IMR-90 (cell line): ENCODE measurements around the gene GPD1. TPM values are rescaled to one million over a fixed set of nuclear protein-coding genes. Genes with fewer than 3 reads are reported as not detected.

Source experiments
- ATAC-seq: fragments of 200-7000 bp; cut with Tn5 transposase; 2 replicates; pipeline ENCODE4 v1.9.1; 2020; ENCODE audit warnings: low read depth, mild to moderate bottlenecking, moderate library complexity
- BruUV-seq: library from RNA; stranded (reverse); fragments of 400-500 nt; replicated peaks from 2 replicates; lab custom pipeline; 2021; lab: Mats Ljungman, UMichigan
- CTCF ChIA-PET: fragments of 300-600 bp; formaldehyde crosslinking; extraction: SDS; loops from one replicate; lab custom pipeline; 2021; ENCODE audit warnings: antibody characterized with exemption; lab: Yijun Ruan, JAX
- POLR2A ChIA-PET: fragments of 300-600 bp; sonication (Branson Sonifier 250); formaldehyde crosslinking; loops from one replicate; lab custom pipeline; 2022; ENCODE audit warnings: antibody characterized with exemption; ENCODE audit not compliant: unreplicated experiment; lab: Charles Lee
- DNase-seq: peaks from one replicate; pipeline ENCODE4 v3.0.0; 2013
- H2AFZ ChIP-seq: replicated peaks from 2 replicates; pipeline ENCODE3; 2013; ENCODE audit warnings: low read length, mild to moderate bottlenecking; ENCODE audit not compliant: poor library complexity
- H2AK5ac ChIP-seq: 2 replicates; pipeline ENCODE4 v1.6.1; 2013; ENCODE audit warnings: low read depth, low read length, inconsistent platforms
- H2AK9ac ChIP-seq: replicated peaks from 2 replicates; pipeline ENCODE3; 2013; ENCODE audit warnings: mild to moderate bottlenecking, low read depth, low read length, moderate library complexity; ENCODE audit not compliant: poor library complexity
- H2BK120ac ChIP-seq: 2 replicates; pipeline ENCODE4 v1.6.1; 2013; ENCODE audit warnings: low read depth, low read length, inconsistent platforms
- H2BK15ac ChIP-seq: 3 replicates; pipeline ENCODE4 v1.6.1; 2013; ENCODE audit warnings: low read depth, low read length, inconsistent platforms
- H2BK20ac ChIP-seq: 2 replicates; pipeline ENCODE4 v1.6.1; 2013; ENCODE audit warnings: low read depth, mild to moderate bottlenecking, inconsistent platforms, low read length, moderate library complexity
- H2BK5ac ChIP-seq: 2 replicates; pipeline ENCODE4 v1.6.1; 2013; ENCODE audit warnings: mild to moderate bottlenecking, low read depth, low read length, inconsistent platforms; ENCODE audit not compliant: poor library complexity, severe bottlenecking
- H3K14ac ChIP-seq: replicated peaks from 2 replicates; pipeline ENCODE4 v1.6.1; 2013; ENCODE audit warnings: low read depth, low read length, inconsistent platforms
- H3K18ac ChIP-seq: 2 replicates; pipeline ENCODE4 v1.6.1; 2013; ENCODE audit warnings: low read depth, low read length, control low read depth
- H3K23ac ChIP-seq: 2 replicates; pipeline ENCODE4 v1.6.1; 2013; ENCODE audit warnings: low read depth, low read length, inconsistent platforms
- H3K27ac ChIP-seq: 2 replicates; pipeline ENCODE4 v1.5.1; 2013; ENCODE audit warnings: mild to moderate bottlenecking, control low read depth, low read length; ENCODE audit not compliant: insufficient read depth
- H3K27me3 ChIP-seq: 2 replicates; pipeline ENCODE4 v1.6.1; 2013; ENCODE audit warnings: low read length; ENCODE audit not compliant: control insufficient read depth, insufficient read depth
- H3K36me3 ChIP-seq: 2 replicates; pipeline ENCODE4 v1.6.1; 2013; ENCODE audit warnings: low read length, mixed read lengths; ENCODE audit not compliant: control insufficient read depth, insufficient read depth
- H3K4ac ChIP-seq: 2 replicates; pipeline ENCODE4 v1.6.1; 2013; ENCODE audit warnings: low read depth, low read length, inconsistent platforms
- H3K4me1 ChIP-seq: 2 replicates; pipeline ENCODE4 v1.6.1; 2013; ENCODE audit warnings: low read length, mixed read lengths; ENCODE audit not compliant: control insufficient read depth, insufficient read depth
- H3K4me2 ChIP-seq: 2 replicates; pipeline ENCODE4 v1.6.1; 2013; ENCODE audit warnings: low read depth, mild to moderate bottlenecking, control low read depth, low read length, moderate library complexity
- H3K4me3 ChIP-seq: 2 replicates; pipeline ENCODE4 v1.5.1; 2013; ENCODE audit warnings: low read depth, mild to moderate bottlenecking, control low read depth, low read length, moderate library complexity; ENCODE audit not compliant: insufficient read depth
- H3K56ac ChIP-seq: 2 replicates; pipeline ENCODE4 v1.6.1; 2013; ENCODE audit warnings: low read length, inconsistent platforms; ENCODE audit not compliant: insufficient read depth; ENCODE audit errors: extremely low read depth
- H3K79me1 ChIP-seq, 2 experiments: 2 replicates each; pipeline ENCODE4 v1.6.1; 2013; ENCODE audit warnings: low read length in 2 of 2, inconsistent platforms in 1 of 2, low read depth in 1 of 2
- H3K9ac ChIP-seq: 2 replicates; pipeline ENCODE4 v1.6.1; 2013; ENCODE audit warnings: low read depth, low read length, control low read depth
- H3K9me1 ChIP-seq: 2 replicates; pipeline ENCODE4 v1.6.1; 2013; ENCODE audit warnings: low read length, inconsistent platforms; ENCODE audit not compliant: insufficient read depth
- H3K9me3 ChIP-seq: 2 replicates; pipeline ENCODE4 v1.6.1; 2013; ENCODE audit warnings: low read length; ENCODE audit not compliant: control insufficient read depth, insufficient read depth
- H4K20me1 ChIP-seq: 2 replicates; pipeline ENCODE4 v1.6.1; 2013; ENCODE audit warnings: low read length, inconsistent platforms; ENCODE audit not compliant: insufficient read depth
- H4K5ac ChIP-seq: 2 replicates; pipeline ENCODE4 v1.6.1; 2013; ENCODE audit warnings: mild to moderate bottlenecking, low read depth, low read length, control low read depth
- H4K8ac ChIP-seq, 2 experiments: 2 replicates each; pipeline ENCODE4 v1.6.1; 2013; ENCODE audit warnings: low read depth in 2 of 2, low read length in 2 of 2, control low read depth in 1 of 2, inconsistent platforms in 1 of 2
- H4K91ac ChIP-seq: 2 replicates; pipeline ENCODE4 v1.6.1; 2013; ENCODE audit warnings: low read depth, low read length, inconsistent platforms; ENCODE audit not compliant: insufficient read depth
- BHLHE40 ChIP-seq: fragments of 150-350 bp; IDR thresholded peaks from 2 replicates; pipeline ENCODE4 v1.6.1; 2016; ENCODE audit warnings: mild to moderate bottlenecking, low read depth, low read length
- CEBPB ChIP-seq: IDR thresholded peaks from 2 replicates; pipeline ENCODE4 v1.6.1; 2012; ENCODE audit warnings: low read depth, low read length, improper control_type of control experiment
- CHD1 ChIP-seq: IDR thresholded peaks from 2 replicates; pipeline ENCODE4 v1.6.1; 2012; ENCODE audit warnings: low read depth, low read length, improper control_type of control experiment
- FOS ChIP-seq: fragments of 150-350 bp; IDR thresholded peaks from 2 replicates; pipeline ENCODE4 v1.6.1; 2016; ENCODE audit warnings: low read depth, low read length
- MAFK ChIP-seq: IDR thresholded peaks from 2 replicates; pipeline ENCODE4 v1.6.1; 2012; ENCODE audit warnings: low read depth, low read length, improper control_type of control experiment
- MAZ ChIP-seq: IDR thresholded peaks from 2 replicates; pipeline ENCODE4 v1.6.1; 2012; ENCODE audit warnings: low read depth, mild to moderate bottlenecking, low read length, improper control_type of control experiment, moderate library complexity, borderline replicate concordance
- POLR2A ChIP-seq: IDR thresholded peaks from 2 replicates; pipeline ENCODE4 v1.6.1; 2012; ENCODE audit warnings: mild to moderate bottlenecking, low read depth, low read length
- RAD21 ChIP-seq: IDR thresholded peaks from 2 replicates; pipeline ENCODE4 v1.6.1; 2012; ENCODE audit warnings: low read length, improper control_type of control experiment
- RFX5 ChIP-seq: IDR thresholded peaks from 2 replicates; pipeline ENCODE4 v1.8.0; 2012; ENCODE audit warnings: low read depth, mild to moderate bottlenecking, low read length, moderate library complexity
- SMC3 ChIP-seq: fragments of 150-350 bp; IDR thresholded peaks from 2 replicates; pipeline ENCODE4 v1.6.1; 2016; ENCODE audit warnings: low read depth, mild to moderate bottlenecking, antibody characterized with exemption, low read length, moderate library complexity
- WGBS, 2 experiments: methylation state at CpG; one replicate each; pipeline versions ENCODE4 v1.1.5 to v1.1.7; 2013; ENCODE audit warnings: missing lambda C conversion rate in 2 of 2; ENCODE audit not compliant: insufficient read length in 1 of 2; ENCODE audit errors: extremely low coverage in 2 of 2; 5-methylcytosine and 5-hydroxymethylcytosine counted together
- dilution Hi-C: fragments of 300-500 bp; cut with HindIII; formaldehyde crosslinking; loops from one replicate; pipeline ENCODE4 v1.14.3; 2018; ENCODE audit warnings: low sequenced_read_pairs; ENCODE audit not compliant: unreplicated experiment
- in situ Hi-C: fragments of 300-500 bp; cut with MboI; formaldehyde crosslinking; loops from 3 replicates; pipeline ENCODE4 v1.14.3; 2019; ENCODE audit warnings: low sequenced_read_pairs, inconsistent platforms, mixed read lengths
- intact Hi-C: fragments of 100-400 bp; cut with micrococcal nuclease; formaldehyde crosslinking; loops from 2 replicates; pipeline ENCODE4 v1.10.0; 2022
- polyA plus RNA-seq, 3 experiments: library from polyadenylated mRNA; depleted of rRNA; stranded (reverse); fragments of >200 nt; gene quantifications; 2 replicates each; pipeline ENCODE4 v1.2.3, GENCODE V29; 2012; ENCODE audit warnings: low replicate concordance in 1 of 3
- total RNA-seq: library from RNA; depleted of rRNA; stranded (reverse); fragments of >200 nt; gene quantifications from 2 replicates; pipeline ENCODE4 v1.2.3, GENCODE V29; 2012
- TF ChIP-seq, protein P1 (sequence below): conservative IDR thresholded peaks from 2 replicates; pipeline ENCODE4 v1.5.1; 2012; ENCODE audit warnings: mild to moderate bottlenecking, low read depth, low read length, improper control_type of control experiment
- TF ChIP-seq, protein P2 (sequence below): fragments of 150-350 bp; IDR thresholded peaks from 2 replicates; pipeline ENCODE4 v1.6.1; 2017; ENCODE audit warnings: mild to moderate bottlenecking, antibody characterized with exemption, low read length, low read depth

Gene GPD1
- total and polyA plus RNA-seq, 2 of the 4 experiments (the other 2 are of a cell fraction): 0.05 to 0.18 TPM

DNA sequence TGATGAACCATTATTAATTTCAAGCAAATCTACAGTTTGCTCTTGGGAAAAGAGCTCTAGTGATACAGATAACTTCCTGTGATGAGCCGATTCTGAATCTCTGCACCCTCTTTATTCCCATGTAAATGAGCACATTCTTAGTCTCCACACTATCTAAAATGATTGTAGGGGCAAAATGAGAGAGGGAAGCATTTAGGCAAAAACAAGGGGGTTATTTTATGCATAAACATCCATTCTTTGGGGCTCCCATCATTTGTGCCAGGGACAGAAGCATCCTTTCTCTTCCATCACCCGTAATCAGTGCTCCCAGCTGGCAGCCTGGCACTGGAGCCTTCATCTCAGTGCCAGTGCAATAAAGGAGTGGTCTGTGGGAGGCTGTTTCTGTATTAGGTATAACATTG lies 1.7 kb upstream of the GPD1 start (continued):
- TF ChIP-seq, protein P1, sequence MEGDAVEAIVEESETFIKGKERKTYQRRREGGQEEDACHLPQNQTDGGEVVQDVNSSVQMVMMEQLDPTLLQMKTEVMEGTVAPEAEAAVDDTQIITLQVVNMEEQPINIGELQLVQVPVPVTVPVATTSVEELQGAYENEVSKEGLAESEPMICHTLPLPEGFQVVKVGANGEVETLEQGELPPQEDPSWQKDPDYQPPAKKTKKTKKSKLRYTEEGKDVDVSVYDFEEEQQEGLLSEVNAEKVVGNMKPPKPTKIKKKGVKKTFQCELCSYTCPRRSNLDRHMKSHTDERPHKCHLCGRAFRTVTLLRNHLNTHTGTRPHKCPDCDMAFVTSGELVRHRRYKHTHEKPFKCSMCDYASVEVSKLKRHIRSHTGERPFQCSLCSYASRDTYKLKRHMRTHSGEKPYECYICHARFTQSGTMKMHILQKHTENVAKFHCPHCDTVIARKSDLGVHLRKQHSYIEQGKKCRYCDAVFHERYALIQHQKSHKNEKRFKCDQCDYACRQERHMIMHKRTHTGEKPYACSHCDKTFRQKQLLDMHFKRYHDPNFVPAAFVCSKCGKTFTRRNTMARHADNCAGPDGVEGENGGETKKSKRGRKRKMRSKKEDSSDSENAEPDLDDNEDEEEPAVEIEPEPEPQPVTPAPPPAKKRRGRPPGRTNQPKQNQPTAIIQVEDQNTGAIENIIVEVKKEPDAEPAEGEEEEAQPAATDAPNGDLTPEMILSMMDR: no peak
- TF ChIP-seq RFX5: no peak

DNA sequence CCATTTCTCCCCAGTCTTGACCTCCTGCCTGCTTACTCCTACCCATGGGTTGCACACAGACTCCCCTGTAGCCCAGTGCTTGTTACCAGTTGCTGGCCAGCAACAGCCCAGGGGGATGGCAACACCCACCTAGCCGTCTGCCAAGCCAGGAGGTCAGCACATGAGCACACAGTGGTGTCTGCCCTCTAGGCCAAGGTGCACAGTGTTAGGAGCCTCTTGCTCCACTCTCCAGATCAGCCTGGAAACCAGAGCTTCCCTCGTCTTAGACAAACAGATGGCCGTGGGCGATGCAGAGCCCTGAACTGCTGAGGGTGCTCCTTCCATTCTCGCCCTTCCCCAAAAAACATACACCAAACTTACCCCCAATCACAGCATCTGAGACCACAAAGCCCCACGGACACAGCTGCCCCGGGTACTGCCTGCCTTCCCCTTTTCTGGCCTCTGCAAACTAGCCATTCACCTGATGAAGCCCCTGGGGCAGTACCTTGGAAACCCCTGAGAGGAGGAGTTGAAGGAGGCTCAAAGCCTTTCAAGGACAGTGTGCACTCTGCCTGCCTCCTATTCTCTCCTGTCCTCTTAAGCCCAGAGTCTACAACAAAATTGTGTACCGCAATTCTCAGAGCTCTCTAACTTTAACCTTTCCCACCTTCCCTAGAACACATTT lies 1.0 kb upstream of the GPD1 start:
- Histone ChIP-seq H3K9me1 (no peaks in the 10 kb centered on the region), H2BK15ac (no peak overlapping the region), H2AK9ac (no peak overlapping the region), H3K4me3 (no peak overlapping the region), H2AFZ (no peak overlapping the region), H3K18ac (no peak overlapping the region), H3K56ac (no peak overlapping the region), H4K8ac (no peak overlapping the region), H2AK5ac (no peak overlapping the region), H4K5ac (no peak overlapping the region), H3K4me1 (no peaks in the 10 kb centered on the region), H2BK20ac (no peak overlapping the region), H4K91ac (no peak overlapping the region), H3K4ac (no peak overlapping the region), H2BK5ac (no peak overlapping the region), H3K4me2 (no peak overlapping the region), H3K79me1 (peaks cover 0 to 15% of the 10 kb centered on the region in 2 experiments; a peak in 1 of 4 replicates), H2BK120ac (no peak overlapping the region), H3K23ac (no peak overlapping the region), H3K9me3 (no peaks in the 10 kb centered on the region), H3K14ac (no peak overlapping the region), H3K27me3 (peaks cover 4% of the 10 kb centered on the region; the same call in 1 of the 2 replicates), H3K9ac (no peak overlapping the region), H3K27ac (no peak overlapping the region), H4K20me1 (0 out of 2 replicates have a peak, but pooled peaks cover 5% of the 10 kb centered on the region), H3K36me3 (peaks cover 29% of the 10 kb centered on the region)
- no CpG with 5 or more reads among the region's 8 CpGs for WGBS, 2 experiments
- dilution Hi-C loops (no loop called here), intact Hi-C loops (no loop called here), in situ Hi-C loops (no loop called here)
- POLR2A ChIA-PET: no interaction called here
- CTCF ChIA-PET: interaction anchor here (0.6 to 1.4 kb wide), 3 partner anchors 9 to 218 kb away, joined by 3 to 4 read pairs (median 4); partner anchors contain the start of gene COX14
- no peak for DNase-seq
- ATAC-seq: no peak
- no TSS peak for BruUV-seq
- no peak for TF ChIP-seq CEBPB
- TF ChIP-seq, protein P1: no peak
- TF ChIP-seq BHLHE40: no peak
- TF ChIP-seq MAFK: no peak
- no peak for TF ChIP-seq FOS
- TF ChIP-seq MAZ: no peak
- TF ChIP-seq RFX5: no peak
- no peak for TF ChIP-seq SMC3
- no peak for TF ChIP-seq RAD21
- TF ChIP-seq, protein P2, sequence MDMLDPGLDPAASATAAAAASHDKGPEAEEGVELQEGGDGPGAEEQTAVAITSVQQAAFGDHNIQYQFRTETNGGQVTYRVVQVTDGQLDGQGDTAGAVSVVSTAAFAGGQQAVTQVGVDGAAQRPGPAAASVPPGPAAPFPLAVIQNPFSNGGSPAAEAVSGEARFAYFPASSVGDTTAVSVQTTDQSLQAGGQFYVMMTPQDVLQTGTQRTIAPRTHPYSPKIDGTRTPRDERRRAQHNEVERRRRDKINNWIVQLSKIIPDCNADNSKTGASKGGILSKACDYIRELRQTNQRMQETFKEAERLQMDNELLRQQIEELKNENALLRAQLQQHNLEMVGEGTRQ: no peak
- no peak for TF ChIP-seq POLR2A
- TF ChIP-seq CHD1: no peak
